K562 (cell line): ENCODE data around the gene OPCML. TPM values are rescaled to one million over a fixed set of nuclear protein-coding genes. Genes with fewer than 3 reads are reported as not detected.

ENCODE experiments used
- ATF1 ChIP-seq, 2 experiments: fragments of 450-650 bp in 1 of 2; IDR thresholded peaks; 2 replicates each; pipeline ENCODE4 v1.6.1; 2016; ENCODE audit warnings: missing compliant biosample characterization in 1 of 2, missing genetic modification characterization in 1 of 2
- GTF2E2 ChIP-seq: fragments of 200-800 bp; sonication (Bioruptor generic); IDR thresholded peaks from 2 replicates; pipeline ENCODE4 v1.6.1; 2016; ENCODE audit warnings: missing genetic modification characterization, missing compliant biosample characterization
- NR2C2 ChIP-seq, 2 experiments: fragments of 200-800 bp in 1 of 2; sonication (Bioruptor generic) in 1 of 2; sonication (generic) in 1 of 2; formaldehyde crosslinking in 1 of 2; IDR thresholded peaks; 2 replicates each; pipeline versions ENCODE4 v1.6.1 to v1.8.0; 2016 to 2022; ENCODE audit warnings: mild to moderate bottlenecking in 1 of 2, missing compliant biosample characterization in 1 of 2, missing genetic modification characterization in 1 of 2, missing genetic modification reagents in 1 of 2
- POLR2G ChIP-seq: fragments of 200-400 bp; formaldehyde crosslinking; IDR thresholded peaks from 2 replicates; pipeline ENCODE4 v1.6.1; 2017; ENCODE audit warnings: low read depth, mild to moderate bottlenecking, antibody characterized with exemption, low read length, moderate library complexity
- SMC3 ChIP-seq: conservative IDR thresholded peaks from 2 replicates; pipeline ENCODE4 v1.6.1; 2011; ENCODE audit warnings: low read depth, low read length, improper control_type of control experiment; ENCODE audit not compliant: insufficient read depth
- ZBED1 ChIP-seq: IDR thresholded peaks from 2 replicates; pipeline ENCODE4 v1.6.1; 2014
- ZNF668 ChIP-seq: fragments of 250-450 bp; sonication (Bioruptor Pico); IDR thresholded peaks from 2 replicates; pipeline ENCODE4 v1.8.0; 2022; ENCODE audit warnings: mild to moderate bottlenecking, inconsistent platforms
- polyA plus RNA-seq, 8 experiments: library from polyadenylated mRNA; depleted of rRNA in 4 of 8; stranded (reverse) in 5 of 8; unstranded in 3 of 8; fragments of >200 nt; fragmentation: Nextera tagmentation in 2 of 8; fragmentation: Illumina TruSeq in 1 of 8; extraction: Ambion mirVana in 2 of 8; extraction: Trizol in 1 of 8; gene quantifications; 2 replicates each; pipeline versions ENCODE4 v1.2.1 to v1.2.3, GENCODE V29; 2011 to 2014; ENCODE audit warnings: inconsistent platforms in 1 of 8, missing spikeins in 1 of 8
- total RNA-seq, 7 experiments: library from RNA; depleted of rRNA in 6 of 7; stranded (reverse); fragments of >200 nt in 6 of 7; fragmentation: Illumina TruSeq in 2 of 7; extraction: Trizol in 2 of 7; gene quantifications; 2 replicates each; pipeline versions ENCODE4 v1.2.1 to v1.2.3, GENCODE V29; 2011 to 2021; ENCODE audit warnings: low replicate concordance in 1 of 7
- TF ChIP-seq, protein P1 (sequence below): fragments of 200-600 bp; sonication (generic); IDR thresholded peaks from one replicate; pipeline ENCODE4 v1.6.1; 2012; ENCODE audit warnings: mild to moderate bottlenecking, low read depth, low read length, inconsistent platforms

The OPCML gene
- total and polyA plus RNA-seq, 9 of the 15 experiments (the other 6 are each of a cell fraction or from before 2014, with no cell fraction given): not detected

DNA sequence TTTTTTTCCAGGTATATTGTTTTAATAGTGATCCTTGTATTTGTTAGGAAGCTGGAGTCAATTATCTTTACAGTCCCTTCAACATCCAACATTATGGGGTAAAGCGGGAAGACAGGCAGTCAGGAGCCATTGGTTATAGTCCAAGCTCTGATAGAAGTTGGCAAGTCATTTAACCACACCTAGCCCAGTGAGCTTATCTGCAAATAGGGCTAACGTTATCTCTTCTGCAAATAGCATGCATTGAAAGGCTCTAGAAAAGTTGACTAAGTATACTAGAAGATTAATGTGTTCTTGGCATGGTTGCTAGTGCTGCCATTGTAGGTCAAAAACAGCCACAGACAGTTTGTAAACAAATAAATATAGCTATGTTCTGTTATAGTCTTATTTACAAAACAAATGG lies 520.7 kb downstream of the OPCML start (continued):
- TF ChIP-seq, protein P1, sequence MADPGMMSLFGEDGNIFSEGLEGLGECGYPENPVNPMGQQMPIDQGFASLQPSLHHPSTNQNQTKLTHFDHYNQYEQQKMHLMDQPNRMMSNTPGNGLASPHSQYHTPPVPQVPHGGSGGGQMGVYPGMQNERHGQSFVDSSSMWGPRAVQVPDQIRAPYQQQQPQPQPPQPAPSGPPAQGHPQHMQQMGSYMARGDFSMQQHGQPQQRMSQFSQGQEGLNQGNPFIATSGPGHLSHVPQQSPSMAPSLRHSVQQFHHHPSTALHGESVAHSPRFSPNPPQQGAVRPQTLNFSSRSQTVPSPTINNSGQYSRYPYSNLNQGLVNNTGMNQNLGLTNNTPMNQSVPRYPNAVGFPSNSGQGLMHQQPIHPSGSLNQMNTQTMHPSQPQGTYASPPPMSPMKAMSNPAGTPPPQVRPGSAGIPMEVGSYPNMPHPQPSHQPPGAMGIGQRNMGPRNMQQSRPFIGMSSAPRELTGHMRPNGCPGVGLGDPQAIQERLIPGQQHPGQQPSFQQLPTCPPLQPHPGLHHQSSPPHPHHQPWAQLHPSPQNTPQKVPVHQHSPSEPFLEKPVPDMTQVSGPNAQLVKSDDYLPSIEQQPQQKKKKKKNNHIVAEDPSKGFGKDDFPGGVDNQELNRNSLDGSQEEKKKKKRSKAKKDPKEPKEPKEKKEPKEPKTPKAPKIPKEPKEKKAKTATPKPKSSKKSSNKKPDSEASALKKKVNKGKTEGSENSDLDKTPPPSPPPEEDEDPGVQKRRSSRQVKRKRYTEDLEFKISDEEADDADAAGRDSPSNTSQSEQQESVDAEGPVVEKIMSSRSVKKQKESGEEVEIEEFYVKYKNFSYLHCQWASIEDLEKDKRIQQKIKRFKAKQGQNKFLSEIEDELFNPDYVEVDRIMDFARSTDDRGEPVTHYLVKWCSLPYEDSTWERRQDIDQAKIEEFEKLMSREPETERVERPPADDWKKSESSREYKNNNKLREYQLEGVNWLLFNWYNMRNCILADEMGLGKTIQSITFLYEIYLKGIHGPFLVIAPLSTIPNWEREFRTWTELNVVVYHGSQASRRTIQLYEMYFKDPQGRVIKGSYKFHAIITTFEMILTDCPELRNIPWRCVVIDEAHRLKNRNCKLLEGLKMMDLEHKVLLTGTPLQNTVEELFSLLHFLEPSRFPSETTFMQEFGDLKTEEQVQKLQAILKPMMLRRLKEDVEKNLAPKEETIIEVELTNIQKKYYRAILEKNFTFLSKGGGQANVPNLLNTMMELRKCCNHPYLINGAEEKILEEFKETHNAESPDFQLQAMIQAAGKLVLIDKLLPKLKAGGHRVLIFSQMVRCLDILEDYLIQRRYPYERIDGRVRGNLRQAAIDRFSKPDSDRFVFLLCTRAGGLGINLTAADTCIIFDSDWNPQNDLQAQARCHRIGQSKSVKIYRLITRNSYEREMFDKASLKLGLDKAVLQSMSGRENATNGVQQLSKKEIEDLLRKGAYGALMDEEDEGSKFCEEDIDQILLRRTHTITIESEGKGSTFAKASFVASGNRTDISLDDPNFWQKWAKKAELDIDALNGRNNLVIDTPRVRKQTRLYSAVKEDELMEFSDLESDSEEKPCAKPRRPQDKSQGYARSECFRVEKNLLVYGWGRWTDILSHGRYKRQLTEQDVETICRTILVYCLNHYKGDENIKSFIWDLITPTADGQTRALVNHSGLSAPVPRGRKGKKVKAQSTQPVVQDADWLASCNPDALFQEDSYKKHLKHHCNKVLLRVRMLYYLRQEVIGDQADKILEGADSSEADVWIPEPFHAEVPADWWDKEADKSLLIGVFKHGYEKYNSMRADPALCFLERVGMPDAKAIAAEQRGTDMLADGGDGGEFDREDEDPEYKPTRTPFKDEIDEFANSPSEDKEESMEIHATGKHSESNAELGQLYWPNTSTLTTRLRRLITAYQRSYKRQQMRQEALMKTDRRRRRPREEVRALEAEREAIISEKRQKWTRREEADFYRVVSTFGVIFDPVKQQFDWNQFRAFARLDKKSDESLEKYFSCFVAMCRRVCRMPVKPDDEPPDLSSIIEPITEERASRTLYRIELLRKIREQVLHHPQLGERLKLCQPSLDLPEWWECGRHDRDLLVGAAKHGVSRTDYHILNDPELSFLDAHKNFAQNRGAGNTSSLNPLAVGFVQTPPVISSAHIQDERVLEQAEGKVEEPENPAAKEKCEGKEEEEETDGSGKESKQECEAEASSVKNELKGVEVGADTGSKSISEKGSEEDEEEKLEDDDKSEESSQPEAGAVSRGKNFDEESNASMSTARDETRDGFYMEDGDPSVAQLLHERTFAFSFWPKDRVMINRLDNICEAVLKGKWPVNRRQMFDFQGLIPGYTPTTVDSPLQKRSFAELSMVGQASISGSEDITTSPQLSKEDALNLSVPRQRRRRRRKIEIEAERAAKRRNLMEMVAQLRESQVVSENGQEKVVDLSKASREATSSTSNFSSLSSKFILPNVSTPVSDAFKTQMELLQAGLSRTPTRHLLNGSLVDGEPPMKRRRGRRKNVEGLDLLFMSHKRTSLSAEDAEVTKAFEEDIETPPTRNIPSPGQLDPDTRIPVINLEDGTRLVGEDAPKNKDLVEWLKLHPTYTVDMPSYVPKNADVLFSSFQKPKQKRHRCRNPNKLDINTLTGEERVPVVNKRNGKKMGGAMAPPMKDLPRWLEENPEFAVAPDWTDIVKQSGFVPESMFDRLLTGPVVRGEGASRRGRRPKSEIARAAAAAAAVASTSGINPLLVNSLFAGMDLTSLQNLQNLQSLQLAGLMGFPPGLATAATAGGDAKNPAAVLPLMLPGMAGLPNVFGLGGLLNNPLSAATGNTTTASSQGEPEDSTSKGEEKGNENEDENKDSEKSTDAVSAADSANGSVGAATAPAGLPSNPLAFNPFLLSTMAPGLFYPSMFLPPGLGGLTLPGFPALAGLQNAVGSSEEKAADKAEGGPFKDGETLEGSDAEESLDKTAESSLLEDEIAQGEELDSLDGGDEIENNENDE: no peak
- TF ChIP-seq NR2C2 (CRISPR knock-in tag; IDR thresholded peaks at IDR 0.05) (no peak), NR2C2 (tag; IDR thresholded peaks at IDR 0.05) (no peak), POLR2G (no peak), ATF1 (CRISPR knock-in tag; IDR thresholded peaks at IDR 0.05) (no peak), ATF1 (tag; IDR thresholded peaks at IDR 0.05) (no peak), GTF2E2 (tag) (no peak), ZNF668 (no peak), ZBED1 (no peak), SMC3 (no peak)
